HT1080 (cell line): ENCODE results near the gene P4HA3. TPM values are rescaled to one million over a fixed set of nuclear protein-coding genes. Genes with fewer than 3 reads are reported as not detected.
A peak's percentile ranks its signal among the peaks of the same experiment; 100 is the strongest.

ENCODE experiments used
- DNase-seq: peaks from one replicate; pipeline ENCODE4 v3.0.0-alpha.2; 2015; ENCODE audit warnings: low read depth
- total RNA-seq: library from RNA; depleted of rRNA; stranded (reverse); fragments of >200 nt; shearing (Covaris generic); gene quantifications from 2 replicates; pipeline ENCODE4 v1.2.3, GENCODE V29; 2014

P4HA3 gene
- total RNA-seq, 1 experiment from 2014 or later, result 0.74 TPM

GRCh38 chr11:74318241-74318932 is 6.9 kb upstream of the P4HA3 start:
- peak; percentile 32 for DNase-seq

GRCh38 chr11:74316772-74317505 is 5.5 kb upstream of the P4HA3 start:
- DNase-seq, result peak; percentile 15

- DNase-seq, result no peak
These were observed 886 bp upstream of the P4HA3 start for GRCh38 chr11:74312326-74312725.

- DNase-seq, result no peak
These were observed 583 bp downstream of the P4HA3 start for GRCh38 chr11:74310857-74311256.

- no peak for DNase-seq
These were observed 4.0 kb downstream of the P4HA3 start for GRCh38 chr11:74307434-74307833.

GRCh38 chr11:74306435-74307175 is 4.8 kb downstream of the P4HA3 start:
- no peak for DNase-seq

GRCh38 chr11:74299015-74299414 is 12.4 kb downstream of the P4HA3 start:
- no peak for DNase-seq

GRCh38 chr11:74297484-74297883 is 14.0 kb downstream of the P4HA3 start:
- DNase-seq, result no peak

GRCh38 chr11:74288911-74289310 is 22.5 kb downstream of the P4HA3 start:
- no peak for DNase-seq

GRCh38 chr11:74288161-74288560 is 23.3 kb downstream of the P4HA3 start:
- peak; percentile 94 for DNase-seq

GRCh38 chr11:74284466-74284865 is 27.0 kb downstream of the P4HA3 start:
- peak; percentile 39 for DNase-seq

GRCh38 chr11:74283580-74284180 is 27.8 kb downstream of the P4HA3 start:
- DNase-seq, result no peak

GRCh38 chr11:74282914-74283371 is 28.5 kb downstream of the P4HA3 start:
- DNase-seq, result peak; percentile 16

- DNase-seq, result no peak
These were observed 29.0 kb downstream of the P4HA3 start for GRCh38 chr11:74282421-74282820.

- no peak for DNase-seq
These were observed 30.9 kb downstream of the P4HA3 start for GRCh38 chr11:74280494-74280893.

- DNase-seq, result no peak
These were observed 32.2 kb downstream of the P4HA3 start for GRCh38 chr11:74279256-74279655.

- peak; percentile 96 for DNase-seq
These were observed 32.7 kb downstream of the P4HA3 start for GRCh38 chr11:74278721-74279161.

- no peak for DNase-seq
These were observed 33.3 kb downstream of the P4HA3 start for GRCh38 chr11:74278103-74278502.

GRCh38 chr11:74276581-74276980 is 34.9 kb downstream of the P4HA3 start:
- peak; percentile 44 for DNase-seq

- no peak for DNase-seq
These were observed 39.2 kb downstream of the P4HA3 start for GRCh38 chr11:74272276-74272675.

- DNase-seq, result peak; percentile 18
These were observed 42.2 kb downstream of the P4HA3 start for GRCh38 chr11:74269161-74269811.
